Smooth muscle cell (in vitro differentiated cells): ENCODE data around the gene PDCD11. TPM values are rescaled to one million over a fixed set of nuclear protein-coding genes. Genes with fewer than 3 reads are reported as not detected.

ENCODE experiments used
- DNase-seq: peaks from one replicate; lab custom pipeline; 2025; ENCODE audit not compliant: unreplicated experiment; lab: John Stamatoyannopoulos, UW
- H2AFZ ChIP-seq: fragments of 200-600 bp; sonication (generic); 2 replicates; pipeline ENCODE4 v1.6.0; 2016; ENCODE audit warnings: antibody characterized with exemption, low read depth, mild to moderate bottlenecking
- H3F3A ChIP-seq: fragments of 200-600 bp; sonication (generic); 2 replicates; pipeline ENCODE4 v1.6.0; 2017; ENCODE audit warnings: antibody characterized with exemption, low read depth
- H3K27ac ChIP-seq: fragments of 200-600 bp; sonication (generic); 2 replicates; pipeline ENCODE4 v1.5.1; 2016; ENCODE audit warnings: low read depth, mild to moderate bottlenecking
- H3K27me3 ChIP-seq: fragments of 200-600 bp; sonication (generic); 2 replicates; pipeline ENCODE4 v1.6.1; 2016; ENCODE audit warnings: low read depth, mild to moderate bottlenecking
- H3K36me3 ChIP-seq: fragments of 200-600 bp; sonication (generic); 2 replicates; pipeline ENCODE4 v1.5.1; 2016; ENCODE audit warnings: low read depth
- H3K4me1 ChIP-seq: fragments of 200-600 bp; sonication (generic); 2 replicates; pipeline ENCODE4 v1.5.1; 2016; ENCODE audit warnings: low read depth
- H3K4me2 ChIP-seq: fragments of 200-600 bp; sonication (generic); 2 replicates; pipeline ENCODE4 v1.6.0; 2016; ENCODE audit warnings: mild to moderate bottlenecking
- H3K4me3 ChIP-seq: fragments of 200-600 bp; sonication (generic); 2 replicates; pipeline ENCODE4 v1.5.1; 2016; ENCODE audit warnings: mild to moderate bottlenecking
- H3K79me2 ChIP-seq: fragments of 200-600 bp; sonication (generic); 2 replicates; pipeline ENCODE4 v1.6.0; 2016; ENCODE audit warnings: low read depth, mild to moderate bottlenecking
- H3K9ac ChIP-seq: fragments of 200-600 bp; sonication (generic); 2 replicates; pipeline ENCODE4 v1.6.0; 2016; ENCODE audit warnings: low read depth
- H3K9me3 ChIP-seq: fragments of 200-600 bp; sonication (generic); replicated peaks from 2 replicates; pipeline ENCODE4 v1.5.1; 2016; ENCODE audit warnings: low read depth
- H4K20me1 ChIP-seq: fragments of 200-600 bp; sonication (generic); 2 replicates; pipeline ENCODE4 v1.6.0; 2016; ENCODE audit warnings: low read depth
- WGBS: methylation state at CpG from one replicate; pipeline ENCODE4 v1.1.7; 2016; ENCODE audit warnings: low lambda C conversion rate; 5-methylcytosine and 5-hydroxymethylcytosine counted together
- polyA plus RNA-seq: library from polyadenylated mRNA; unstranded; fragments of >200 nt; fragmentation: Nextera tagmentation; extraction: Ambion mirVana; gene quantifications from 2 replicates; pipeline ENCODE4 v1.2.1, GENCODE V29; 2016
- total RNA-seq: library from RNA; depleted of rRNA; stranded (reverse); fragments of >200 nt; gene quantifications from 2 replicates; pipeline ENCODE4 v1.2.3, GENCODE V29; 2014
- TF ChIP-seq, protein P1 (sequence below): fragments of 200-600 bp; sonication (generic); IDR thresholded peaks from 2 replicates; pipeline ENCODE4 v1.5.1; 2017; ENCODE audit warnings: borderline replicate concordance, mild to moderate bottlenecking, antibody characterized with exemption; ENCODE audit not compliant: insufficient read depth, poor library complexity, severe bottlenecking

PDCD11 gene
- total and polyA plus RNA-seq, 2 experiments from 2014 or later = 12.2 to 15.6 TPM

DNA sequence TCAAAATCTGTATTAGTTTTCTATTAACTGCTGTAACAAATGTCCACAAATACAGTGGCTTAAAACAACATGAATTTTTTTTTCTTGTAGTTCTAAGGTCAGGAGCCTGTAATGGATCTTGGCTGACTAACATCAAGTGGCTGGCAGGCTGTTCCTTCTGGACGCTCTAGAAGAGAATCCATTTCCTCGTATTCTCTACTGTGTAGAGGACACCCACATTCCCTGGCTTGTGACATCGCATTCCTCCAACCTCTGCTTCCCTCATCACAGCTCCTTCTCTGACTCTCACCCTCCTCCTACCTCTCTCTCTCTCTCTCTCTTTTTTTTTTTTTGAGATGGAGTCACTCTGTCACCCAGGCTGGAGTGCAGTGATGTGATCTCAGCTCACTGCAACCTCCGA lies 67.1 kb downstream of the PDCD11 start:
- H3K4me1 ChIP-seq = no peaks in the 10 kb centered on the region
- H3F3A ChIP-seq = no peaks in the 10 kb centered on the region
- WGBS = 72% methylated on average over 4 of the region's 4 CpGs
- no peak overlapping the region for H3K4me2 ChIP-seq
- H3K27me3 ChIP-seq = no peaks in the 10 kb centered on the region
- H3K79me2 ChIP-seq = no peaks in the 10 kb centered on the region
- no peak overlapping the region for H3K27ac ChIP-seq
- DNase-seq = no peak
- H3K36me3 ChIP-seq = no peaks in the 10 kb centered on the region
- H4K20me1 ChIP-seq = no peaks in the 10 kb centered on the region
- no peak overlapping the region for H3K9ac ChIP-seq
- H3K9me3 ChIP-seq = no peaks in the 10 kb centered on the region
- no peak overlapping the region for H2AFZ ChIP-seq
- TF ChIP-seq, protein P1, sequence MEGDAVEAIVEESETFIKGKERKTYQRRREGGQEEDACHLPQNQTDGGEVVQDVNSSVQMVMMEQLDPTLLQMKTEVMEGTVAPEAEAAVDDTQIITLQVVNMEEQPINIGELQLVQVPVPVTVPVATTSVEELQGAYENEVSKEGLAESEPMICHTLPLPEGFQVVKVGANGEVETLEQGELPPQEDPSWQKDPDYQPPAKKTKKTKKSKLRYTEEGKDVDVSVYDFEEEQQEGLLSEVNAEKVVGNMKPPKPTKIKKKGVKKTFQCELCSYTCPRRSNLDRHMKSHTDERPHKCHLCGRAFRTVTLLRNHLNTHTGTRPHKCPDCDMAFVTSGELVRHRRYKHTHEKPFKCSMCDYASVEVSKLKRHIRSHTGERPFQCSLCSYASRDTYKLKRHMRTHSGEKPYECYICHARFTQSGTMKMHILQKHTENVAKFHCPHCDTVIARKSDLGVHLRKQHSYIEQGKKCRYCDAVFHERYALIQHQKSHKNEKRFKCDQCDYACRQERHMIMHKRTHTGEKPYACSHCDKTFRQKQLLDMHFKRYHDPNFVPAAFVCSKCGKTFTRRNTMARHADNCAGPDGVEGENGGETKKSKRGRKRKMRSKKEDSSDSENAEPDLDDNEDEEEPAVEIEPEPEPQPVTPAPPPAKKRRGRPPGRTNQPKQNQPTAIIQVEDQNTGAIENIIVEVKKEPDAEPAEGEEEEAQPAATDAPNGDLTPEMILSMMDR = no peak
- H3K4me3 ChIP-seq = no peak overlapping the region

DNA sequence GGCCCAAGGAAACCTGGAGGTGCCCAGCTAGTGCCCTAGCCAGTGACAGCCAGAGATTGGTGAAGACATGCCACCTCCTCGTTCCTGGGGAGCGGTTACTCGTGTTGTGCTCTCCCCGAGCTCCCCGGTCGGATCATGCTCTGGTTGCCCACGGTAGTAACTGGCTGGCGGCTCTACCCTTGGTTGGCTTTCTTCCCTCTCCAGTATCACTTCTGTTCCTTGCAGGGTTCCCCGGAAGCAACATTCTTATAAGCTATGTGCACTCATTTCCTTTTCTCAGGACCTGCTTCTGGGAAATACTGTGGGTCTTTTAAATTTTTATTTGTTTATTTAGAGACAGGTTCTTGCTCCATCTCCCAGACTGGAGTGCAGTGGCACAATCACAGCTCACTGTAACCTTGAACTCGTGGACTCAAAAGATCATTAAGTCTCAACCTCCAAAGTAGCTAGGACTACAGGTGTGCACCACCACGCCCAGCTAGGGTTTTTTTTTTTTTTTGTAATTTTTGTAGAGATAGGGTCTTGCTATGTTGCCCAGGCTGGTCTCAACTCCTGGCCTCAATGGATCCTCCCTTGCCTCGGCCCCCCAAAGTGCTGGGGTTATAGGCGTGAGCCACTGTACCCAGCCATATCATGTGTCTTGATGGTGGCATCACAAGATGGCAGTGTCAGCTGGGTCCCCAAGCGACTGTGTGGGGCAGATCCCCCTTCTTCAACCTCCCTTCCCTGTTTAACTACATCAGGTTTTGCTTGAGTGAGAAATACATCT lies 69.2 kb downstream of the PDCD11 start:
- no peak overlapping the region for H3K9ac ChIP-seq
- H3K4me3 ChIP-seq = no peak overlapping the region
- no peaks in the 10 kb centered on the region for H3F3A ChIP-seq
- H2AFZ ChIP-seq = no peak overlapping the region
- no peak overlapping the region for H3K4me2 ChIP-seq
- H4K20me1 ChIP-seq = no peaks in the 10 kb centered on the region
- H3K4me1 ChIP-seq = no peaks in the 10 kb centered on the region
- H3K79me2 ChIP-seq = no peaks in the 10 kb centered on the region
- H3K27me3 ChIP-seq = no peaks in the 10 kb centered on the region
- H3K27ac ChIP-seq = no peak overlapping the region
- H3K36me3 ChIP-seq = no peaks in the 10 kb centered on the region
- TF ChIP-seq, protein P1 = no peak
- WGBS = 95% methylated on average over 14 of the region's 14 CpGs
- no peaks in the 10 kb centered on the region for H3K9me3 ChIP-seq
- no peak for DNase-seq

DNA sequence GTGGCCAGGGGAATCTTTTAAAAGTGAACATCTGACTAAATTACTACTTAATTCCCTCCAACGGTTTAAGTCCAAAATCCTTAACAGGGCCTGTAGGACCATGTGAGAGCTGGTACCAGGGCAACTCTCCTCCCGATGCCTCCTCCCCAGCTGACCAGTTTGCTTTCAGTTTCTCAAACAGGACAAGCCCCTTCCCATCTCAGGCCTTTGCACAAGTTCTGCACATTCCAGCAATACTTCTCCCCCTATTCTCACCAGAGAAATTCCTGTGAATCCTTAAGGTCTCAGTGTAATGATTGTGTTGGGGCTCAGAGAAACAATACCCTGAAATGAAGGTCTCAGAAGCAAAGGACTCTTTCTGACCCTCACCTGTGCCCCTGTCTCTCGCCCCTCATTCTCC lies 70.3 kb downstream of the PDCD11 start:
- Histone ChIP-seq H3K4me1 (peaks cover 3% of the 10 kb centered on the region), H3K36me3 (no peaks in the 10 kb centered on the region), H3K4me3 (no peak overlapping the region), H4K20me1 (no peaks in the 10 kb centered on the region), H3K9ac (no peak overlapping the region), H3F3A (no peaks in the 10 kb centered on the region), H3K27ac (no peak overlapping the region), H3K79me2 (no peaks in the 10 kb centered on the region), H3K27me3 (no peaks in the 10 kb centered on the region), H3K9me3 (no peaks in the 10 kb centered on the region), H2AFZ (no peak overlapping the region), H3K4me2 (no peak overlapping the region)
- 78% methylated on average over 3 of the region's 3 CpGs for WGBS
- TF ChIP-seq, protein P1 = no peak
- DNase-seq = no peak

DNA sequence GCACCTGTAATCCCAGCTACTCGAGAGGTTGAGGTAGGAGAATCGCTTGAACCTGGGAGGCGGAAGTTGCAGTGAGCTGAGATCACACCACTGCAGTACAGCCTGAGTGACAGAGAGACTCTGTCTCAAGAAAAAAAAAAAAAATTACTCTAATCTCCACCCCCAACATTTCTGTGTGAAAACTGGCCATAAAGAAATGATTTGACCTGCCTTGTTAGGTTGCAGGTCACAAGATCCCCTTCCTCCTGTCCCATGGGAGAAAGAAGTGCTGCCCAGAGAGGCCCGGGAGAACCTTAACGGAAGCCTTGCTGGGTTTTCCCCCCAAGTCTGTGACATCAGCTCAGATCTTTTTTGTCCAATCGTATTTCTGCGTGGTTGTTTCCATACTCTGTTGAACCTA lies 71.0 kb downstream of the PDCD11 start:
- Histone ChIP-seq H3K9me3 (no peaks in the 10 kb centered on the region), H3K79me2 (no peaks in the 10 kb centered on the region), H3F3A (no peaks in the 10 kb centered on the region), H3K36me3 (no peaks in the 10 kb centered on the region), H2AFZ (no peak overlapping the region), H4K20me1 (no peaks in the 10 kb centered on the region), H3K4me3 (no peak overlapping the region), H3K9ac (no peak overlapping the region), H3K27me3 (no peaks in the 10 kb centered on the region), H3K4me2 (no peak overlapping the region), H3K4me1 (peaks cover 3% of the 10 kb centered on the region), H3K27ac (no peak overlapping the region)
- DNase-seq = no peak
- TF ChIP-seq, protein P1 = no peak
- 91% methylated on average over 7 of the region's 7 CpGs for WGBS
